Measurements from ENCODE around the gene CLCF1. TPM values are rescaled to one million over a fixed set of nuclear protein-coding genes. Genes with fewer than 3 reads are reported as not detected.
A peak's percentile ranks its signal among the peaks of the same experiment; 100 is the strongest.

The CLCF1 gene
- total and polyA plus RNA-seq, 7 experiments from 2014 or later: 0.32 to 7.8 (median 0.70) TPM; not detected in 2

DNA sequence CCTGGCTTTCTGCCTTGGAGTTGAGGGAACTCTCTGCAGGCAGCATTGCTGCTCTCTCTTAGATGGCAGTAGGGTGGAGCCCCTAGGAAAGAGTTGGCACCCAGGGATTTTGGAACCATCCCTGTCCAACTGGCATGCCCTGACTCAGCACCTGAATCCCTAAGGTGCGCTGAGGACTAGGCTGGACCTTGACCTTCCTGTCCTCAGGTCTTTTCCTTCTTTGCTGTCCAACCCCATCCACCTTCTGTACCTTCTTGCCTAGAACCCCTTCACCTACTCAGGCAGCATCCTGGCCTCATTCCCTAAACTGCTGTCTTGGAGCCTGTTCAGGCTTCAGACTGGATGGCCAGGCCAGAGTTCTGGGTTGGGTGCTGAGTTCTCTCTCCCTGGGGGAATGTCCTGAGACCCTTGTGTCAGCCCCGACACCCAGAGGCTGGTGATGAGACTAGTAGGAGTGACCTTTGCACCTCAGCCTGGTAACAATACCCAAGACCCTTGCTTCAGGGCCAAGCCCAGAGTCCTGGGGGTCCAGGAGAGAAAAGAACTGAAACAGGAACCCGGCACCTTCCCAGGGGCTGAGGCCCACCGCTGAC is 17.5 kb downstream of the CLCF1 start:
- ChIA-PET CTCF (interaction anchor here (0.7 to 16.9 kb wide), 5 partner anchors 11 to 258 kb away, joined by 3 to 495 read pairs (median 3); partner anchors contain the start of gene CLCF1), POLR2A (interaction anchor here (0.8 to 17.2 kb wide), 7 partner anchors 12 to 149 kb away, joined by 3 to 272 read pairs (median 3); partner anchors contain the start of genes CLCF1, PITPNM1 and RAD9A)
- no peak for ATAC-seq
- peak overlapping the region in 3 of 9 donors; percentile 48 to 75 (median 63) for H3K27ac Mint-ChIP-seq
- H3K27me3 Mint-ChIP-seq: peaks cover 0 to 15% (median 0%) of the 10 kb centered on the region in 5 donors
- H3K36me3 ChIP-seq (ENCODE audit: control insufficient read depth in 2 of 3, insufficient read depth in 3 of 3, low read length in 3 of 3): peaks cover 0 to 3% (median 0%) of the 10 kb centered on the region in 3 experiments
- H3K9me3 ChIP-seq (ENCODE audit: control insufficient read depth in 2 of 3, low read length in 3 of 3): no peaks in the 10 kb centered on the region
- peaks cover 0 to 2% (median 0%) of the 10 kb centered on the region in 11 donors for H3K9me3 Mint-ChIP-seq
- no peaks in the 10 kb centered on the region for H3K36me3 Mint-ChIP-seq
- H3K4me3 ChIP-seq (ENCODE audit: low read length): no peak overlapping the region
- no peak for DNase-seq
- H3K4me1 Mint-ChIP-seq: peaks cover 15 to 46% (median 35%) of the 10 kb centered on the region in 7 donors
- H3K4me1 ChIP-seq (ENCODE audit: control insufficient read depth in 2 of 2, insufficient read depth in 2 of 2, low read length in 2 of 2): peaks cover 27 to 43% of the 10 kb centered on the region in 2 donors
- peak overlapping the region in 1 of 10 donors; percentile 36 for H3K4me3 Mint-ChIP-seq
- intact Hi-C loops (cut with micrococcal nuclease): loop anchor here in 1 of 2 donors (10.0 kb wide), 1 partner anchor 449 kb away; no protein-coding TSS in a partner anchor
- no peak overlapping the region for H3K27ac ChIP-seq (ENCODE audit: low read depth, low read length)
- H3K27me3 ChIP-seq (ENCODE audit: control insufficient read depth in 2 of 2, insufficient read depth in 2 of 2, low read length in 2 of 2): no peaks in the 10 kb centered on the region

- Mint-ChIP-seq H3K4me3 (no peak overlapping the region), H3K27me3 (peaks cover 0 to 13% (median 0%) of the 10 kb centered on the region in 5 donors), H3K4me1 (peaks cover 15 to 47% (median 36%) of the 10 kb centered on the region in 7 donors), H3K27ac (peak overlapping the region in 7 of 9 donors; percentile 8 to 100 (median 81)), H3K36me3 (no peaks in the 10 kb centered on the region), H3K9me3 (peaks cover 0 to 2% (median 0%) of the 10 kb centered on the region in 11 donors)
- Histone ChIP-seq H3K4me1 (ENCODE audit: control insufficient read depth in 2 of 2, insufficient read depth in 2 of 2, low read length in 2 of 2) (peaks cover 30 to 45% of the 10 kb centered on the region in 2 donors), H3K9me3 (ENCODE audit: control insufficient read depth in 2 of 3, low read length in 3 of 3) (no peaks in the 10 kb centered on the region), H3K27ac (ENCODE audit: low read depth, low read length) (peak overlapping the region; percentile 97), H3K4me3 (ENCODE audit: low read length) (no peak overlapping the region), H3K27me3 (ENCODE audit: control insufficient read depth in 2 of 2, insufficient read depth in 2 of 2, low read length in 2 of 2) (no peaks in the 10 kb centered on the region), H3K36me3 (ENCODE audit: control insufficient read depth in 2 of 3, insufficient read depth in 3 of 3, low read length in 3 of 3) (peaks cover 0 to 3% (median 0%) of the 10 kb centered on the region in 3 experiments)
- CTCF ChIA-PET: interaction anchor here (0.7 to 16.9 kb wide), 5 partner anchors 10 to 78 kb away, joined by 3 to 495 read pairs (median 3); partner anchors contain the start of gene CLCF1
- DNase-seq (no peak), ATAC-seq (no peak)
- intact Hi-C loops (cut with micrococcal nuclease): loop anchor here in 1 of 2 donors (10.0 kb wide), 1 partner anchor 450 kb away; no protein-coding TSS in a partner anchor
- POLR2A ChIA-PET: interaction anchor here (0.5 to 17.2 kb wide), 7 partner anchors 11 to 83 kb away, joined by 3 to 272 read pairs (median 20); partner anchors contain the start of genes CLCF1, PTPRCAP and RAD9A
These were observed 18.2 kb downstream of the CLCF1 start for GRCh38 chr11:67355023-67355793.

GRCh38 chr11:67354075-67355022 is 19.0 kb downstream of the CLCF1 start:
- ChIA-PET CTCF (interaction anchor here (0.9 to 16.9 kb wide), 11 partner anchors 7 to 254 kb away, joined by 3 to 495 read pairs (median 5); partner anchors contain the start of genes CLCF1 and RAD9A), POLR2A (interaction anchor here (0.6 to 17.2 kb wide), 29 partner anchors 11 to 276 kb away, joined by 3 to 272 read pairs (median 9); partner anchors contain the start of genes AIP, ANKRD13D, CDK2AP2 and CLCF1)
- peak overlapping the region; percentile 96 to 100 (median 99) for H3K27ac Mint-ChIP-seq
- H3K9me3 ChIP-seq (ENCODE audit: control insufficient read depth in 2 of 3, low read length in 3 of 3): no peaks in the 10 kb centered on the region
- peak overlapping the region; percentile 97 for H3K27ac ChIP-seq (ENCODE audit: low read depth, low read length)
- H3K9me3 Mint-ChIP-seq: peaks cover 0 to 2% (median 0%) of the 10 kb centered on the region in 11 donors
- peaks cover 23 to 56% (median 41%) of the 10 kb centered on the region in 7 donors for H3K4me1 Mint-ChIP-seq
- H3K4me1 ChIP-seq (ENCODE audit: control insufficient read depth in 2 of 2, insufficient read depth in 2 of 2, low read length in 2 of 2): peaks cover 30 to 45% of the 10 kb centered on the region in 2 donors
- ATAC-seq: no peak
- H3K4me3 ChIP-seq (ENCODE audit: low read length): peak overlapping the region; percentile 96
- DNase-seq: peak in 1 of 9 donors; percentile 18
- intact Hi-C loops (cut with micrococcal nuclease): loop anchor here (5.0 to 10.0 kb wide), 2 partner anchors 67 to 450 kb away; partner anchors contain the start of gene ANKRD13D (in 1 of the 2)
- H3K36me3 Mint-ChIP-seq: no peaks in the 10 kb centered on the region
- peaks cover 0 to 13% (median 0%) of the 10 kb centered on the region in 5 donors for H3K27me3 Mint-ChIP-seq
- H3K36me3 ChIP-seq (ENCODE audit: control insufficient read depth in 2 of 3, insufficient read depth in 3 of 3, low read length in 3 of 3): peaks cover 0 to 3% (median 0%) of the 10 kb centered on the region in 3 experiments
- H3K27me3 ChIP-seq (ENCODE audit: control insufficient read depth in 2 of 2, insufficient read depth in 2 of 2, low read length in 2 of 2): no peaks in the 10 kb centered on the region
- H3K4me3 Mint-ChIP-seq: peak overlapping the region; percentile 85 to 100 (median 97)

DNA sequence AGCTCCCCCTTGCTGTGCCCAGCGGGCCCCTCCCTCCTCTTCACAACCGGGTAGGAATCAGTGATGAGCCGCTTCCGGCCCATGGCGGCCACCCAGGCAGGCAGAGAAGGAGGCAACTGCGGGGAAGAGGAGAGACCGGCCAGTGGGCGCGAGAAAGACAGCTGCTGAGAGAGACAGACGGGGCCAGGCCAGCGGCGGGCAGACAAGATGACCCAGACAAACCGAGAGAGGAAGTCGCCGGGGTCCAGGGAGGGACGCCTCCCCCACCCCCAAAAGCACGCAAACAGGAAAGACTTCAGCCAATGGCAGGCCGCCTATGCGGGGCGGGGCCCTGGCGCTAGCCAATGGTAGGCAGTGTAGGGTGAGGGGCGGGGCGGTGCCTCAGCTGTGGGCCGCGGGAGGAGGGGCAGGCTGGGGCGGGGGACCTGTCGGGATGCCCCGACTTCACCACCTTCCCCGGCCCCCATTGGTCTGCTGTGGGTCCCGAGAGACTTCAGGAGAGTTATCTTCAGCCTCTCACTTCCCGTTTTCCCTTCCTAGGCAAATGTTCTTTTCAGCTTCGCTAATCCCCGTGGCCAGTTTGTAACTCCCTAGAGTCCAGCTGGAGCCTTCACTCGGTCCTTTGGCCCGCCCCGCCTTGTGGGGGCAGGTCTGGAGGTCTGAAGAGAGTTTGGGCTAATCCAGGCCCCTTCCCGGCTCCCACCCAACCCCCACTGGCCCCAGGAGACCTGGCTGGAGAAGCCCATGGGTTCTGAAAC is 19.9 kb downstream of the CLCF1 start, which contains the start of gene POLD4:
Gene POLD4 (minus strand): TSS at position 230 of the 758 bp plus-strand sequence. CDS start 147 bp downstream, at position 83.
- peaks cover 31 to 64% (median 50%) of the 10 kb centered on the region in 7 donors for H3K4me1 Mint-ChIP-seq

More for the DNA sequence above, 19.9 kb downstream of the CLCF1 start, which contains the start of gene POLD4:
- H3K27me3 Mint-ChIP-seq: peaks cover 0 to 5% (median 0%) of the 10 kb centered on the region in 5 donors
- ATAC-seq (peak; percentile 93), DNase-seq (peak; percentile 91 to 97 (median 95))
- Histone ChIP-seq H3K9me3 (ENCODE audit: control insufficient read depth in 2 of 3, low read length in 3 of 3) (no peaks in the 10 kb centered on the region), H3K36me3 (ENCODE audit: control insufficient read depth in 2 of 3, insufficient read depth in 3 of 3, low read length in 3 of 3) (peaks cover 0 to 3% (median 0%) of the 10 kb centered on the region in 3 experiments), H3K4me3 (ENCODE audit: low read length) (peak within 1 kb of the TSS; percentile 96), H3K27ac (ENCODE audit: low read depth, low read length) (peak within 1 kb of the TSS; percentile 97), H3K27me3 (ENCODE audit: control insufficient read depth in 2 of 2, insufficient read depth in 2 of 2, low read length in 2 of 2) (no peaks in the 10 kb centered on the region), H3K4me1 (ENCODE audit: control insufficient read depth in 2 of 2, insufficient read depth in 2 of 2, low read length in 2 of 2) (peaks cover 30 to 45% of the 10 kb centered on the region in 2 donors)
- ChIA-PET POLR2A (interaction anchor here (0.7 to 17.2 kb wide), 41 partner anchors 9 to 277 kb away, joined by 3 to 272 read pairs (median 5); partner anchors contain the start of genes AIP, ANKRD13D, CDK2AP2 and CLCF1), CTCF (interaction anchor here (0.6 to 16.9 kb wide), 19 partner anchors 8 to 255 kb away, joined by 3 to 495 read pairs (median 4); partner anchors contain the start of genes AIP, CLCF1, PPP1CA and RAD9A)
- H3K36me3 Mint-ChIP-seq: no peaks in the 10 kb centered on the region
- intact Hi-C loops (cut with micrococcal nuclease): loop anchor here (1.0 to 10.0 kb wide), 19 partner anchors 8 to 451 kb away; partner anchors contain the start of genes AIP (in 1 of the 2), ANKRD13D (in 1 of the 2), CDK2AP2 (in 1 of the 2) and CLCF1 (in 1 of the 2)
- H3K9me3 Mint-ChIP-seq: peaks cover 0 to 4% (median 0%) of the 10 kb centered on the region in 11 donors
- H3K4me3 Mint-ChIP-seq: peak within 1 kb of the TSS; percentile 85 to 100 (median 97)
- H3K27ac Mint-ChIP-seq: peak within 1 kb of the TSS; percentile 97 to 100 (median 99)

Data from naive thymus-derived CD4-positive, alpha-beta T cell (primary cell).